ENCODE results near the gene MORF4L2.

DNA sequence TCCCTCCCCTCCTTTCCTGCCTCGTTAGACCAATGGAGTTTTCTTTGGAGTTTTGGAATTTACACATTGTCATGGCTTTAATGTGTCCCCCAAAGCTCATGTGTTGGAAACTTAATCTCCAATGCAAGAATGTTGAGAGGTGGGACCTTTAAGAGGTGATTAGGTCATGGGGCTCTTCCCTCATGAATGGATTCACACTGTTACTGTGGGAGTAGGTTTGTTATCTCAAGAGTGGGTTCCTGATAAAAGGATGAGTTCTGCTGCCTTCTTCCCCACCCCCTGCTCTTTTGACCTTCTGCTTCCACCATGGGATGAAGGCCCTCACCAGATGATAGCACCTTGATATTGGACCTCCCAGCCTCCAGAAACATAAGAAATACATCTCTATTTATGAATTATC is 16.8 kb downstream of the MORF4L2 start:
- no peak for TF ChIP-seq CTCF (IDR thresholded peaks at IDR 0.05)
- no peak for TF ChIP-seq POLR2A (IDR thresholded peaks at IDR 0.05)
- TF ChIP-seq POLR2AphosphoS5 (IDR thresholded peaks at IDR 0.05) = no peak

Measured in transverse colon (tissue), 4 donors.